ENCODE measurements around the gene IWS1. TPM values are rescaled to one million over a fixed set of nuclear protein-coding genes. Genes with fewer than 3 reads are reported as not detected.
"Not testable (repeated sequence)": the region's sequence is repeated elsewhere in the genome, so short reads cannot be mapped to it uniquely, and the experiment has no call there.

Gene IWS1
- 10 to 100 TPM; 52.5 to 58.7 TPM for total RNA-seq

- DNase-seq, result peak; percentile 92
- Mint-ChIP-seq H3K4me3 (peak within 1 kb of the TSS; percentile 91), H3K27ac (peak within 1 kb of the TSS; percentile 96), H3K4me1 (peaks cover 26% of the 10 kb centered on the region), H3K9me3 (no peaks in the 10 kb centered on the region), H3K27me3 (no peaks in the 10 kb centered on the region), H3K36me3 (peaks cover 13% of the 10 kb centered on the region)
These were observed at the start of gene IWS1 for GRCh38 chr2:127526132-127527000. TSS of gene IWS1 (minus strand) at chr2:127526489. CDS start at chr2:127526208, 281 bp downstream.

DNA sequence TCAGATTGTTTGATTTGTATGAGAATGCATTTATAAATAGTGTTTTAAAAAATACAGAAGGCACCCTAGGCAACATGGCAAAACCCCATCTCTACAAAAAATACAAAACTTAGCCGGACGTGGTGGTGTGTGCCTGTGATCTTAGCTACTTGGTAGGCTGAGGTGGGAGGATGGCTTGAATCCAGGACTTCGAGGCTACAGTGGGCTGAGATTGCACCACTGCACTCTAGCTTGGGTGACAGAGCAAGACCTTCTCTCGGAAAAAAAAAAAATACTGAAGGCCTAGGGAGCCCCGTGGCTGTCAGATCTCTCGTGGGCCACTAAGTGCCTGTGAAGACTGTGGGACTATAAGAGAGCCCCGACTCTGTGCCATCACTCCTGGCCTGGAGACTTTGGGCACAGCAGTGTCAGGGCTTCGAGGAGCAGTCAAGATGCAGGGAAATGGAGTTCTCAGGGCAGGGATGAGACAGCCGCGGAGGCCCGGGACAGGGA, 49.7 kb upstream of the IWS1 start:
- no peak overlapping the region for H3K27ac Mint-ChIP-seq

GRCh38 chr2:127575185-127575765, 49.0 kb upstream of the IWS1 start:
- H3K36me3 Mint-ChIP-seq, result no peaks in the 10 kb centered on the region
- no peak for DNase-seq
- H3K4me3 Mint-ChIP-seq, result no peak overlapping the region
- H3K9me3 Mint-ChIP-seq, result no peaks in the 10 kb centered on the region
- peak overlapping the region; percentile 3 for H3K27ac Mint-ChIP-seq
- H3K27me3 Mint-ChIP-seq, result no peaks in the 10 kb centered on the region
- peaks cover 10% of the 10 kb centered on the region for H3K4me1 Mint-ChIP-seq

More for the DNA sequence above, 49.7 kb upstream of the IWS1 start:
- Mint-ChIP-seq H3K27me3 (no peaks in the 10 kb centered on the region), H3K4me1 (peaks cover 10% of the 10 kb centered on the region), H3K9me3 (no peaks in the 10 kb centered on the region), H3K4me3 (no peak overlapping the region), H3K36me3 (no peaks in the 10 kb centered on the region)
- DNase-seq, result no peak

- DNase-seq, result no peak
- Mint-ChIP-seq H3K27ac (no peak overlapping the region), H3K9me3 (no peaks in the 10 kb centered on the region)
These were observed 48.4 kb upstream of the IWS1 start for GRCh38 chr2:127574656-127575055.

DNA sequence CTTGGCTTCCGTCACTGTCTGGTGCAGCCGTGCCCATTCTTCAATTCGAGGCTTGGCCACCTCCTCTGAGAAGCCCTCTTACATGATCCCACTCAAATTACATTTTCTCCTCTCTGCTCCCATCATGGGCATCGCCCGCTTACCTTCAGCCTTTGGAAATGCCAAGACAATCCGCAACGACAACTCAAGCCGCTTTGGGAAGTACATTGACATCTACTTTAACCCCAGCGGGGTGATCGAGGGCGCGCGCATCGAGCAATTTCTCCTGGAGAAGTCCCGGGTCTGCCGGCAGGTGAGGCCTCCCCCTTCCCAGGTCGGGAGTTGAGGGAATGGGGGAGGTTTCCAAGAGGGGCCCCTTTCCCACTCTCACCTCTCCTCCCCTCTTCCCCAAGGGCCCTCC, 47.5 kb upstream of the IWS1 start:
- Mint-ChIP-seq H3K9me3 (no peaks in the 10 kb centered on the region), H3K4me1 (peaks cover 10% of the 10 kb centered on the region), H3K27me3 (no peaks in the 10 kb centered on the region), H3K4me3 (no peak overlapping the region), H3K27ac (no peak overlapping the region), H3K36me3 (no peaks in the 10 kb centered on the region)
- no peak for DNase-seq

More at GRCh38 chr2:127574656-127575055, 48.4 kb upstream of the IWS1 start:
- Mint-ChIP-seq H3K4me1 (peaks cover 10% of the 10 kb centered on the region), H3K4me3 (no peak overlapping the region), H3K27me3 (no peaks in the 10 kb centered on the region), H3K36me3 (no peaks in the 10 kb centered on the region)

- no peaks in the 10 kb centered on the region for H3K36me3 Mint-ChIP-seq
- H3K4me3 Mint-ChIP-seq, result no peak overlapping the region
- no peaks in the 10 kb centered on the region for H3K9me3 Mint-ChIP-seq
- no peaks in the 10 kb centered on the region for H3K27me3 Mint-ChIP-seq
- H3K4me1 Mint-ChIP-seq, result peaks cover 10% of the 10 kb centered on the region
- DNase-seq, result no peak
- H3K27ac Mint-ChIP-seq, result no peak overlapping the region
These were observed 47.0 kb upstream of the IWS1 start for GRCh38 chr2:127573298-127573697.

DNA sequence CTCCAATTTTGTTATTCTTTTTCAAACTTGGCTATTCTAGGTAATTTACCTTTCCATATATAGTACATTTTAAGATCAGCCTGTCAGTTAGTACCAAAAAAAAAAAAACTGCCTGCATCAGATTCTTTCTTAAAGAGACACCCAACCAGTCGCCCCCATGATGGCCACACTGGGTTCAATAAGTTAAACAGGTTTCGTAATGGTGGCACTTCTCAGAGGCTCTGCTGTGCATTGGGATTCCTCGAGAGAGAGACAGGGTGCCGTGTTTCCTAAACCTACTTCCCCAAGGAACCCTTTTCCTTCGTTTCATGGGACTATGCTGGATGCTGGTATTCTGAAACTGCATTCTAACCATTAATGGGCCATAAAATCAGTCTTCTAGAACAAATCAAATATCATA, 46.6 kb upstream of the IWS1 start:
- H3K4me1 Mint-ChIP-seq, result peaks cover 10% of the 10 kb centered on the region
- no peak overlapping the region for H3K4me3 Mint-ChIP-seq
- H3K27me3 Mint-ChIP-seq, result no peaks in the 10 kb centered on the region
- no peaks in the 10 kb centered on the region for H3K36me3 Mint-ChIP-seq
- DNase-seq, result no peak
- H3K9me3 Mint-ChIP-seq, result no peaks in the 10 kb centered on the region
- no peak overlapping the region for H3K27ac Mint-ChIP-seq

DNA sequence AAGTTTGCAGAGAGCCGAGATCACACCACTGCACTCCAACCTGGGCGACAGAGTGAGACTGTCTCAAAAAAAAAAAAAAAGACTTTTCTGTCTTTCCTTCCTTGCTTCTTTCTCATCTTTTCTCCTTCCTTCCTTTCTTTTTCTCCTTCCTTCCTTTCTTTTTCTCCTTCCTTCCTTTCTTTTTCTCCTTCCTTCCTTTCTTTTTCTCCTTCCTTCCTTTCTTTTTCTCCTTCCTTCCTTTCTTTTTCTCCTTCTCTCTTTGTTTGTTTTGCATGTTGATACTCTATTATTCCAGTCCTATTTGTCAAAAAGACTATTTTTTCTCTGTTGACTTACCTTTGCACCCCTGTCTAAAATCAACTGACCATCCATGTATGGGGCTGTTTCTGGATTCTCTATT, 46.1 kb upstream of the IWS1 start:
- H3K4me1 Mint-ChIP-seq, result peaks cover 10% of the 10 kb centered on the region
- not testable (repeated sequence) for H3K9me3 Mint-ChIP-seq, DNase-seq, H3K4me3 Mint-ChIP-seq, H3K27me3 Mint-ChIP-seq, H3K36me3 Mint-ChIP-seq, H3K27ac Mint-ChIP-seq

DNA sequence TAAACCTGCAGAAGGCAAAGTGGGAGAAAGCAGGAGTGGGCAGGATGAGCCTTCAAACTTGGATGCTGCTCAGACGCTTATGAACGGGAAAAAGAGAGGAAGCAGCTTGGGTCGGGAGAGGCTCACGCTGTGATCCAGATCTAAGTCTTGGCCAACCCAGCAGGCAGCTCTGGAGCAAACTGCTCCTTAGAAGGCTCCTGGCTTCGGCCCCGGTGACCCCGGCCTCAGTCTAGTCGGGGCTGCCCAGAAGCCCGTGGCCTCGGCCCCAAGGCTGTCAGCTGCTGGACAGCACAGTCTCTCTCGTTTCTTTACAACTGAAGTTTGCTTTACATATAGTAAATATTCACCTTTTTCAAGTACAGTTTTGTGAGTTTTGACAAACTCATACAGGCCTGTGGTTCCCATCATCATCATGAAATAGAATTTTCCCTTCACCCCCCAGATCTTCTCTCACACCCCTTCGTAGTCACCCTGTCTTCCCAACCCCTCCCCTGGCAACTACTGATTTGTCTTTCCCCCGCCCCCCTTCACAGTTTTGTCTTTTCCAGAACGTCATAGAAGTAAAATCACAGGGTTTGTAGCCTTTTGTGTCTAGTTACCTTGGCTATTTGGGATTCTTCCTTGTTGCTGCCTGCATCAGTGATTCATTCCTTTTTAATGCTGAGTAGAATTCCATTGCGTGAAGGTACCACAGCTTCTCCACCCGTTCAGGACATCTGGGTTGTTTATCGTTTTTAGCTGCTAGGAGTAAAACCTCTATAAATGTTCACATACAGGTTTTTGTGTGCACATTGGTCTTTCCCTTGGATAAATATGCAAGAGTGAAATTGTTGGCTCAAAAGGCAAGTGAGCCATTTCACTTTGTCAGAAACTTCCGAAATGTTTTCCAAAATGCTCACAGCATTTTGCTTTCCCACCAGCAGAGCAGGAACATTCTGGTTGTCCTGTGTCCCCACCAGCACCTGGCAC, 44.3 kb upstream of the IWS1 start:
- Mint-ChIP-seq H3K4me3 (no peak overlapping the region), H3K27ac (no peak overlapping the region), H3K9me3 (no peaks in the 10 kb centered on the region), H3K4me1 (peaks cover 6% of the 10 kb centered on the region), H3K36me3 (no peaks in the 10 kb centered on the region), H3K27me3 (no peaks in the 10 kb centered on the region)
- DNase-seq, result no peak

DNA sequence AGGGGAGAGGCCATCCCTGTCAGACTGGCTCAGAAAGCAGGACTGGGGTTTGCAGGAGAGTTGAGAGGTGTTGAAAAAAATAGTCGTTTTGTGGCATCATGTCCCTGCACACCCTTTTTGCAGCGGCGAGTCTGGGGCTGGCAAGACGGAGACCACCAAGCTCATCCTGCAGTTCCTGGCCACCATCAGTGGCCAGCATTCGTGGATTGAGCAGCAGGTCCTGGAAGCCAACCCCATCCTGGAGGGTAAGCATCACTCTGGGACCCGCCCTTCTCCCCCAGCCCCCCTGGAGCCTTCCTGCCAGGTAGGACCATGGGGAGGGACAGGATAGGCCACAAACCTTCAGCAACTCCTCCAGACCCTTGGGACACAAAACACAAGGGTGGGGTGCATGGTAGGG, 43.4 kb upstream of the IWS1 start:
- Mint-ChIP-seq H3K36me3 (no peaks in the 10 kb centered on the region), H3K27me3 (no peaks in the 10 kb centered on the region), H3K27ac (no peak overlapping the region), H3K9me3 (no peaks in the 10 kb centered on the region), H3K4me3 (no peak overlapping the region), H3K4me1 (no peaks in the 10 kb centered on the region)
- DNase-seq, result no peak

GRCh38 chr2:127568128-127568527, 41.8 kb upstream of the IWS1 start:
- Mint-ChIP-seq H3K36me3 (no peaks in the 10 kb centered on the region), H3K27me3 (peaks cover 8% of the 10 kb centered on the region), H3K9me3 (no peaks in the 10 kb centered on the region), H3K4me1 (peaks cover 6% of the 10 kb centered on the region), H3K4me3 (no peak overlapping the region), H3K27ac (no peak overlapping the region)
- no peak for DNase-seq

DNA sequence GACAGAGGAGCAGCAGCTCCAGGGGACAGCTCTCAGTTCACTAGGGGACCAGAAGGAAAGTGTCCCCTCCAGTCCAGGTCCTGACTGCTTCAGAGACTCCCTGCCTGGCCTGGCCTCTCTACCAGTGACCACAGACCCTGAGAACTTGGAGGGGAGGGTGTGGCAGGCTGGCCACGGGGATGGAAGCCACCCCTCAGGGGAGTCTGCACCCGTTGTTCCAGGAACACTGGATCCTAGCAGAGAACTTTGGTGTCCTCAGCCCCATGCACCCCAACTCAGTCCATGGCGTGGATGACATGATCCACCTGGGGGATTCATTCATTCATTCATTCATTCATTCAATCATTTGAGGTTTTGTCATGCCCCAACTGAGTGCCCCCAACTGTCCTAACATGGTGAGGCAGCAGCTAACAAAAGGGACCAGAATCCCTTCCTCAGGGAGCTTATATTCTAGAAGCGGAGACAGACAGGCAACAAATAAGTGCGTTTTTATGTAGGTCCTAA, 41.1 kb upstream of the IWS1 start:
- Mint-ChIP-seq H3K27ac (no peak overlapping the region), H3K36me3 (no peaks in the 10 kb centered on the region), H3K9me3 (no peaks in the 10 kb centered on the region), H3K4me3 (no peak overlapping the region), H3K27me3 (peaks cover 8% of the 10 kb centered on the region), H3K4me1 (peaks cover 6% of the 10 kb centered on the region)
- no peak for DNase-seq

GRCh38 chr2:127566576-127566975, 40.3 kb upstream of the IWS1 start:
- Mint-ChIP-seq H3K36me3 (peaks cover 2% of the 10 kb centered on the region), H3K4me3 (no peak overlapping the region), H3K4me1 (peaks cover 6% of the 10 kb centered on the region), H3K27ac (no peak overlapping the region), H3K27me3 (peaks cover 8% of the 10 kb centered on the region), H3K9me3 (no peaks in the 10 kb centered on the region)
- no peak for DNase-seq

DNA sequence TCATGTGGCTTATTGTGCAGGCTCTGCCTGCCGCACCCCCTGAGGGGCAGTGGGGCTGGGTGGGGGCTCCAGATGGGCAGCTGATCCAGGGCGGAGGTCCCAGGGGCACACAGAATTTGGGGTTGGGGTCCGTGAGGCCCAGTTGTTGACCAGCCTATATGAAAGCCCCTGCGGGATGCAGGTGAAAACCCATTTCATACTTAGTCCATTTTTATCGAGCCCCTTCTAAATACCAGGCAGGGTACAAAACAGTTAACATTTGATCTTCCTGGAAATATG, 39.8 kb upstream of the IWS1 start:
- Mint-ChIP-seq H3K4me3 (no peak overlapping the region), H3K4me1 (peaks cover 6% of the 10 kb centered on the region), H3K27me3 (peaks cover 8% of the 10 kb centered on the region), H3K9me3 (no peaks in the 10 kb centered on the region), H3K36me3 (peaks cover 2% of the 10 kb centered on the region), H3K27ac (no peak overlapping the region)
- no peak for DNase-seq

Measured in activated naive CD8-positive, alpha-beta T cell treated with anti-CD3 and anti-CD28 coated beads for 36 hours (primary cell).